AG09309 (cell line): ENCODE measurements around the gene DAAM1.

ENCODE experiments used
- DNase-seq: peaks from one replicate; pipeline ENCODE4 v3.0.0-alpha.2; 2010; ENCODE audit warnings: low read depth
- H3K4me3 ChIP-seq: 2 replicates; pipeline ENCODE4 v1.5.1; 2011; ENCODE audit warnings: mild to moderate bottlenecking, low read depth, low read length, moderate library complexity; ENCODE audit not compliant: control insufficient read depth
- CTCF ChIP-seq: IDR thresholded peaks from 2 replicates; pipeline ENCODE4 v1.5.1; 2011; ENCODE audit warnings: mild to moderate bottlenecking, low read depth, low read length, inconsistent platforms; ENCODE audit not compliant: insufficient read depth, control insufficient read depth; ENCODE audit errors: missing control alignments

Gene DAAM1

GRCh38 chr14:59188461-59189090 is at the start of gene DAAM1:
Gene DAAM1 (plus strand): TSS chr14:59188667. CDS start chr14:59263478, 74,811 bp downstream.
- TF ChIP-seq CTCF = no peak
- peak within 1 kb of the TSS; percentile 96 for H3K4me3 ChIP-seq
- peak; percentile 92 for DNase-seq

GRCh38 chr14:59139324-59139723 is 49.1 kb upstream of the DAAM1 start:
- H3K4me3 ChIP-seq = no peak overlapping the region
- no peak for DNase-seq
- TF ChIP-seq CTCF = no peak

- no peak for TF ChIP-seq CTCF
- H3K4me3 ChIP-seq = no peak overlapping the region
- DNase-seq = no peak
These were observed 48.2 kb upstream of the DAAM1 start for GRCh38 chr14:59140106-59140843.

- no peak for DNase-seq
- TF ChIP-seq CTCF = no peak
- no peak overlapping the region for H3K4me3 ChIP-seq
These were observed 42.0 kb upstream of the DAAM1 start for GRCh38 chr14:59146484-59146883.

- TF ChIP-seq CTCF = no peak
- no peak overlapping the region for H3K4me3 ChIP-seq
- no peak for DNase-seq
These were observed 41.5 kb upstream of the DAAM1 start for GRCh38 chr14:59147007-59147406.

GRCh38 chr14:59148334-59148900 is 40.0 kb upstream of the DAAM1 start:
- TF ChIP-seq CTCF = no peak
- no peak overlapping the region for H3K4me3 ChIP-seq
- DNase-seq = no peak
